Measurements from ENCODE around the gene ST14. TPM values are rescaled to one million over a fixed set of nuclear protein-coding genes. Genes with fewer than 3 reads are reported as not detected.

The ST14 gene
- total and polyA plus RNA-seq, 2 donors (not counting 1 experiment from before 2014, with no cell fraction given), result 36.2 to 52.2 TPM

GRCh38 chr11:130161441-130162145 lies 2.0 kb downstream of the ST14 start:
- Histone ChIP-seq H3K4me1 (ENCODE audit: control insufficient read depth in 2 of 2, insufficient read depth in 2 of 2, low read length in 2 of 2) (peaks cover 48 to 68% of the 10 kb centered on the region in 2 donors), H2AFZ (ENCODE audit: insufficient read depth, low read depth, low read length, poor library complexity, severe bottlenecking) (no peak overlapping the region), H4K20me1 (ENCODE audit: control insufficient read depth, insufficient read depth, low read length, poor library complexity, severe bottlenecking) (no peaks in the 10 kb centered on the region), H3K4me2 (replicated peaks; ENCODE audit: low read depth, low read length, poor library complexity, severe bottlenecking) (peak overlapping the region; percentile 92), H3K27me3 (replicated peaks in 1 of 4; ENCODE audit: control extremely low read depth in 1 of 4, control insufficient read depth in 3 of 4, insufficient read depth in 4 of 4, low read length in 3 of 4) (no peaks in the 10 kb centered on the region), H3K79me2 (ENCODE audit: control insufficient read depth, insufficient read depth, low read length) (no peaks in the 10 kb centered on the region), H3K36me3 (replicated peaks in 1 of 2; ENCODE audit: control extremely low read depth in 1 of 2, control insufficient read depth in 1 of 2, extremely low read depth in 1 of 2, insufficient read depth in 2 of 2, low read length in 1 of 2) (peaks cover 0 to 2% of the 10 kb centered on the region in 2 experiments), H3K9ac (ENCODE audit: low read length) (no peak overlapping the region), H3K9me3 (ENCODE audit: control extremely low read depth in 1 of 3, control insufficient read depth in 2 of 3, insufficient read depth in 1 of 3, low read length in 2 of 3) (no peaks in the 10 kb centered on the region), H3K4me3 (ENCODE audit: control extremely low read depth in 1 of 5, extremely low read depth in 1 of 5, insufficient read depth in 1 of 5, low read depth in 2 of 5, low read length in 4 of 5) (no peak overlapping the region), H3K27ac (ENCODE audit: low read length in 2 of 2) (no peak overlapping the region)
- Mint-ChIP-seq H3K4me3 (peak overlapping the region; percentile 94), H3K27ac (peak overlapping the region; percentile 54), H3K9me3 (ENCODE audit: insufficient read depth) (no peaks in the 10 kb centered on the region), H3K27me3 (no peaks in the 10 kb centered on the region), H3K4me1 (peaks cover 67% of the 10 kb centered on the region)
- ChIA-PET POLR2A (no interaction called here), CTCF (interaction anchor here (1.1 kb wide), 1 partner anchor 16 kb away, joined by 4 read pairs; no protein-coding TSS in a partner anchor)
- WGBS (ENCODE audit: insufficient coverage), result 92% methylated on average over 10 of the region's 11 CpGs
- no peak for DNase-seq
- TF ChIP-seq EZH2 (IDR thresholded peaks at IDR 0.05; ENCODE audit: borderline replicate concordance, insufficient read depth, low read depth, low read length, poor library complexity, severe bottlenecking) (no peak), CTCF (IDR thresholded peaks at IDR 0.05) (no peak)
- no peak for ATAC-seq (ENCODE audit: low read depth)
- intact Hi-C loops (cut with micrococcal nuclease), result loop anchor here (2.0 to 10.0 kb wide), 2 partner anchors 15 to 153 kb away; partner anchors contain the start of gene ZBTB44

- CTCF ChIA-PET, result no interaction called here
- Mint-ChIP-seq H3K27me3 (no peaks in the 10 kb centered on the region), H3K4me3 (peak overlapping the region; percentile 47), H3K9me3 (ENCODE audit: insufficient read depth) (no peaks in the 10 kb centered on the region), H3K4me1 (peaks cover 74% of the 10 kb centered on the region), H3K27ac (peak overlapping the region; percentile 46)
- no peak overlapping the region for H2AFZ ChIP-seq (ENCODE audit: insufficient read depth, low read depth, low read length, poor library complexity, severe bottlenecking)
- no peak for TF ChIP-seq CTCF (IDR thresholded peaks at IDR 0.05)
- no peak for TF ChIP-seq EZH2 (IDR thresholded peaks at IDR 0.05; ENCODE audit: borderline replicate concordance, insufficient read depth, low read depth, low read length, poor library complexity, severe bottlenecking)
- DNase-seq (no peak), ATAC-seq (ENCODE audit: low read depth) (no peak)
- H3K36me3 ChIP-seq (replicated peaks in 1 of 2; ENCODE audit: control extremely low read depth in 1 of 2, control insufficient read depth in 1 of 2, extremely low read depth in 1 of 2, insufficient read depth in 2 of 2, low read length in 1 of 2), result peaks cover 0 to 2% of the 10 kb centered on the region in 2 experiments
- intact Hi-C loops (cut with micrococcal nuclease), result loop anchor here (10.0 kb wide), 1 partner anchor 152 kb away; the partner anchor contains the start of gene ZBTB44
- POLR2A ChIA-PET, result no interaction called here
- no peak overlapping the region for H3K4me2 ChIP-seq (replicated peaks; ENCODE audit: low read depth, low read length, poor library complexity, severe bottlenecking)
- H3K79me2 ChIP-seq (ENCODE audit: control insufficient read depth, insufficient read depth, low read length), result no peaks in the 10 kb centered on the region
- H3K4me1 ChIP-seq (ENCODE audit: control insufficient read depth in 2 of 2, insufficient read depth in 2 of 2, low read length in 2 of 2), result peaks cover 48 to 73% of the 10 kb centered on the region in 2 donors
- H4K20me1 ChIP-seq (ENCODE audit: control insufficient read depth, insufficient read depth, low read length, poor library complexity, severe bottlenecking), result no peaks in the 10 kb centered on the region
- no peaks in the 10 kb centered on the region for H3K27me3 ChIP-seq (replicated peaks in 1 of 4; ENCODE audit: control extremely low read depth in 1 of 4, control insufficient read depth in 3 of 4, insufficient read depth in 4 of 4, low read length in 3 of 4)
- 95% methylated on average over 5 of the region's 5 CpGs for WGBS (ENCODE audit: insufficient coverage)
- no peak overlapping the region for H3K9ac ChIP-seq (ENCODE audit: low read length)
- no peak overlapping the region for H3K4me3 ChIP-seq (ENCODE audit: control extremely low read depth in 1 of 5, extremely low read depth in 1 of 5, insufficient read depth in 1 of 5, low read depth in 2 of 5, low read length in 4 of 5)
- H3K27ac ChIP-seq (ENCODE audit: low read length in 2 of 2), result no peak overlapping the region
- no peaks in the 10 kb centered on the region for H3K9me3 ChIP-seq (ENCODE audit: control extremely low read depth in 1 of 3, control insufficient read depth in 2 of 3, insufficient read depth in 1 of 3, low read length in 2 of 3)
Measured at GRCh38 chr11:130162733-130163132, 3.2 kb downstream of the ST14 start.
